GM21360 (cell line): Measurements from ENCODE around the gene GPC6.

Experiments
- ATAC-seq: cut with Tn5 transposase; IDR thresholded peaks from one replicate; pipeline ENCODE4 v1.9.1; 2021; ENCODE audit warnings: mild to moderate bottlenecking, moderate library complexity; ENCODE audit not compliant: unreplicated experiment

The GPC6 gene

GRCh38 chr13:94362411-94362909 is 1135.9 kb downstream of the GPC6 start:
- ATAC-seq: peak; percentile 99

- no peak for ATAC-seq
These were observed 1140.1 kb downstream of the GPC6 start for GRCh38 chr13:94366677-94367076.

DNA sequence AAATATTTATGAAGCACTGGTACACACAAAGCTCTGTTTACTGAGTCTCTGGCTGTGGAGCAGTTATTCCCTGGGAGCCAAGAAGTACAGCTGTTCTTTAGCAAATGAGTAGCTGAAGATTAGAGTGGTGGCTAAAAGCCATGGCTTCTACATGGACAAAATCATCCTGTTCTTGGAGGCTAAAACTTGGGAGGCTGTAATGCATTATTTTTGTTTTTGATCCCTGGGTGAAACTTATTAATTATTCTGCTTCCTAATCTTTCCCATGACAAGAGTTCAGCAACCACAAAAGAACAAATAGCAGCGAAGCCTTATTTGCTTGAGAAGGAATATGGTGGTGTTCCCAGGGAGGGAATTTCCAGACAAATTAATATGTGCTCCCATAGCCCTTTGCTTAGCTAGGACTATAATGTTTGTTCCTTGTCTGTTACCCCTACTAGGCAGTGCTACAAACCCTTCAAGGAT is 1143.4 kb downstream of the GPC6 start:
- no peak for ATAC-seq

GRCh38 chr13:94371855-94372254 is 1145.2 kb downstream of the GPC6 start:
- no peak for ATAC-seq

GRCh38 chr13:94382517-94382916 is 1155.9 kb downstream of the GPC6 start:
- no peak for ATAC-seq

- ATAC-seq: no peak
These were observed 1156.4 kb downstream of the GPC6 start for GRCh38 chr13:94382960-94383359.

DNA sequence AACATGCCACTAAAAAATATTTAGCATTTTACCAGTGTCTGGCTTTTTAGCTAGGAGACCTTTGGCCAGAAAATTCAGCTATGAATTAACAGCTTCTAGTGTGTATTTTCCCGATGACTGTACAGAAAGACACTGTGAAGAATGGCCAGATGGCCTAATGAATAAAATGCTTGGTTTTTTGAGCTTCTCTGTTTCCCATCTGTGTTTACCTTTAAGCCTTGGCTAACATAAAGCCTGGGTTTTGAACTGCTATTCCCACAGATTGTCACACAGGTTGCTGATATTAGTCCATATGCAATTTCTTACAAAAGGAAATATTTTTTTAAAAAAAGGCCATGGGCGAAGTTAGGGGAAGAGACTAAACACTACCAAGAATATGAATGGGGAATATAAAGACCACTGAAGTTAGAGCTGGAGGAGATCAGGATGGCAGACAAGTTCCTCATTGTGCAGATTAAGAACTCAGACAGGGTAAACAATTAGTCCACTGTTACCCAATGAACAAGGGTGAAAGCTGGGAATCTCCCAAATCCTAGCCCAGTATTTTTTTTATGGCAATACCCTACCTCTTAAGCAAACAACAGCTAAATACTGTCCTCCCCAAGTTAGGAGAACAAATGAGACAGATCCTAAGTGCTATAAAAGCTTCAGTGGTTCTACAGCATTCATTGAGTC is 1157.8 kb downstream of the GPC6 start:
- no peak for ATAC-seq

DNA sequence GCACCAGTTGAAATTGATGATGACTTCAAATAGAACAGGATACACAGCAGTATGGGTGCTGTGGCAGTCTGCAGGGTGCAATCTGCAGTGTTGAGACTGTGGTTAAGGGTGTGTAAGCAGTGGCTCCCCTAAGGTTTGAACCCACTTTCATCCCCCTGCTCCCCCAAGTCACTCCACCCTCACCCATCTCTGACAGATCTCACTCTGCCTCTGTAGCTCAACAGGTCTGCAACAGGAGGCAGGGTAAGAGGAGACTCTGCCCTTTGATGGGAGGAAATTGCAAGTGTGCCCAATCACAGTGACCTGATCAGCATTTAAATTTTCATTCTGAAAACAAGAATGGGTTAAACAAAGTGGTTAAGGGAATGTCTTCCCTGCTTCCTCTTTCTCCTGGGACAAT is 1160.4 kb downstream of the GPC6 start:
- ATAC-seq: no peak

DNA sequence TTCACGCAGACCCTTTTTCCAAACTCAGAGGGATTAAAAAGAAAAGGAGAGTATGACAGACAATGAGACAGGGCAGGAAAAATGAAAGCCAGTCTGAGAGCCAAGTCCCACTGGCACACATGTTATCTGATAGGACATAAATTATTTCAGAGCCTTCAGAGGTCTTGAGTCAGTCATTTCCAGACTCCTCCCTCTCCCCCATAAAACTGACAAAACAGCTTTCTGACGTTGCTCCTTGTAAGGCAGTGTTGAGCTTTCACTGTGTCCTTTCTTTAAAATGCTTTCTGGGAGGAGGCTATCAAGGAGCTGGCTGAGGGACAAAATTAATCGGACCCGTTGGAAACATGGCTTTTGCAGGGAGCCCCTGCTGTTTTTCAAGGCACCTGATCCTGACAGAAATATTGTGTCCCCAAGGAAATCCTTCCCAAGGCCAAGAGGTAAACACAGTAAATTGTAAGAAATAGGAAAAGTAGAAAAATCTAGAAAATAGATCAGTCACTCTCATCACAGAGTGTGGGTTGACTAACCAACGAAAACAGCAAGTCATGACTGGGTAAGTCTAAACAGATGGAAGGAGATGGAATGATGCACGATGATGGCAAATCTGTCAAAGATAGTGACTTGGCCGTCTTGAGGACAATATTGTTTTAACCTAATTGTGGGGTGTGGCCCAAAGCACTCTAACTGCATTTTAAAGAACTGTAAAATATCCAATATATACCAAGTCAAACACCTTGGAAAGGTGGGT is 1163.2 kb downstream of the GPC6 start:
- no peak for ATAC-seq

GRCh38 chr13:94390881-94391280 is 1164.3 kb downstream of the GPC6 start:
- no peak for ATAC-seq

GRCh38 chr13:94394723-94395122 is 1168.1 kb downstream of the GPC6 start:
- no peak for ATAC-seq

DNA sequence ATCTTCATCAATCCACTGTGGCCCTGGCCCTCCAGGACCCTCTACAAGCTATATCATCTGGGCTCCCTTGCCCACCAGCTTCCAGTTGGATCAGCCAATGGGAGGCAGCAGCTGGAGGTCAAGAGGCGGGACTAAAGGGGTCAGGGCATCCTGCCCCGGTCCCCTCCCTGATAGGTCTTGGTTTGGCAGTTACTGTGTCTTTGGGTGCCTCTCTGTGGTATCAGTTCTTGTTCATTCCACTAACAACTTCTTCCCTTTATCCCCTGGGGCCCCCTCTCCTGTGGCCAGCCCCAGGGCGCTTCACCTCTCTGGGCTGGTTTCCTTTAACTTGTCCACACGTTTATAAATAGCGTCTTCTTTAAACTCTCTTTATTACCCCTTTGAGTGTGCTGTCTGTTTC is 1169.3 kb downstream of the GPC6 start:
- ATAC-seq: no peak

GRCh38 chr13:94399812-94400211 is 1173.2 kb downstream of the GPC6 start:
- ATAC-seq: no peak

DNA sequence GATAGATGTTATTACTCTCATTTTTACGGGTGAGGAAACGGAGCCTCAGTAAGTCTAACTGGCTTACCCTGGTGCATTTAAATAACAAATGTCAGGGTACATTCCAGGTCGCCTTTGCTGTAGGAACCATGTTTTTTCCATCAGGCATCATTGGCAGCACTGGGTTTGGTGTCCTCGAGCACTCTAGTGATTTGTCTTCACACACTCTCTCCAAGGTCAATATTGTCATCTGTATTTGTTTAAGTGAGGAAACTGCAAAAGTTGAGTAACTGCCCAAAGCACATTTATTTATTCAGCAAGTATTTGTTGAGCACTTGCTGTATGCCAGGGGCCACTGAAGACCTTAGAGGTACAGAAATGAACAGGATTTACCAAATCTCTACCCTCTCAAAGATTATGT is 1174.3 kb downstream of the GPC6 start:
- ATAC-seq: no peak

GRCh38 chr13:94408314-94409036 is 1181.9 kb downstream of the GPC6 start:
- no peak for ATAC-seq

GRCh38 chr13:94411747-94412146 is 1185.1 kb downstream of the GPC6 start:
- no peak for ATAC-seq

DNA sequence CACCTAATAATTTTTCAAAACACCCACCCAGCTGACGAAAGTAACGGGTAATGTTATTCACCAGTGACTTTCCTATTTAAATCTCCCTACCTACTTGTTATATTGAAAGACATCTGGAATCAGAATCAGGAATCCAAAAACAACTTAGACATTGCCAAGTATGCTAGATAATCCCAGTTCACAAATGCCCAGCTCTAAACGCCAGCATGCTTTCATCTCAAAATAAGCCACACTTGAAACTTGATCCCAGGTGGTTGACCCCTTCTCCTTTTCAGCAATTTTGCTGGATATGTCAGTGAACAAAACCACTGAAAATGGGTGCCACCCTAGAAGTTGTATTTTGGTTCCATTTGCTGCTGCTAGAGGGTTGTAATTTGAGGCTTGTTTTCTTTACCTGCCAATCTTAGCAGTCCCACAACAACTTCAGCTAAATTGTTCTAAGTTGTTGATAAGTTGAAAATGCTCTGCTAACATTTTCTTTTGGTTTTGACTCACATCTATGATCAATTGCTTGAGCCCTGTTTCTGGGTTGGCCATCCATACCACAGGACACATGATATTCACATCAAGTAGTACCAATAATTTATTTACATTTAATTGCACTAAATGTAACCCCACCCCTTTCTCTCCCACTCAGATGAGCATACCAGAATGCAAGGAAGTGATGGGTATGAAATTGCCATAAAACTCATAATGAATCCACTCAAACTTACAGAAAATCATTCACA is 1186.4 kb downstream of the GPC6 start:
- no peak for ATAC-seq

- ATAC-seq: no peak
These were observed 1187.0 kb downstream of the GPC6 start for GRCh38 chr13:94413598-94413944.

DNA sequence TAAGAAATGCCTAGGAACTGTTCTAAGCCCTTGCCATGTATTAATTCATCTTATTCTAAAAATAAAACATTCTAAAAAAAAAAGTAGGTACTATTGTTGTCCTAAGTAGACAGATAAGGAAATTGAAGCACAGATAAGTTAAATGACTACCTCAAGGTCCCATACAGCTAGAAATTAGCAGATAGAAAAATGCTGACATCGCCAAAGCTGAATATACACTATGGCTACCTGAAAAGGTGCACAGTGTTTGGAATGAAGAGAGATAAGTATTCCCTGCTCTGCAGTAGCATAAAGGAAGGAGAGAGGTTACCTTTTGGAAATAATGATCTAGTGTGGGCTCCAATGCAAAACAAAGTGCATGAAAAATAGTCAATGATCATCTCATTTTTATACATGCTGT is 1187.5 kb downstream of the GPC6 start:
- ATAC-seq: no peak

GRCh38 chr13:94414708-94415107 is 1188.1 kb downstream of the GPC6 start:
- no peak for ATAC-seq
